HG03469 (cell line): ENCODE measurements around the gene TRAF6.
A peak's percentile ranks its signal among the peaks of the same experiment; 100 is the strongest.
"Not testable (repeated sequence)": the region's sequence is repeated elsewhere in the genome, so short reads cannot be mapped to it uniquely, and the experiment has no call there.

Experiments
- ATAC-seq: cut with Tn5 transposase; IDR thresholded peaks from one replicate; pipeline ENCODE4 v1.9.1; 2021; ENCODE audit warnings: mild to moderate bottlenecking, moderate library complexity, moderate number of reproducible peaks; ENCODE audit not compliant: unreplicated experiment

Gene TRAF6

GRCh38 chr11:36493332-36493731 is 16.7 kb downstream of the TRAF6 start:
- no peak for ATAC-seq

- peak; percentile 49 for ATAC-seq
Measured at GRCh38 chr11:36492724-36493304, 17.3 kb downstream of the TRAF6 start.

- no peak for ATAC-seq
Measured at GRCh38 chr11:36490026-36490806, 19.9 kb downstream of the TRAF6 start.

- ATAC-seq = no peak
Measured at GRCh38 chr11:36488096-36488495, 22.0 kb downstream of the TRAF6 start.

- ATAC-seq = no peak
Measured at GRCh38 chr11:36487619-36488018, 22.5 kb downstream of the TRAF6 start.

- ATAC-seq = no peak
Measured at GRCh38 chr11:36485298-36486002, 24.6 kb downstream of the TRAF6 start.

- ATAC-seq = not testable (repeated sequence)
Measured at GRCh38 chr11:36483042-36483441, 27.0 kb downstream of the TRAF6 start.

- ATAC-seq = no peak
Measured at GRCh38 chr11:36480833-36481232, 29.2 kb downstream of the TRAF6 start.

- no peak for ATAC-seq
Measured at GRCh38 chr11:36478700-36479329, 31.3 kb downstream of the TRAF6 start.

GRCh38 chr11:36475192-36475591 is 34.9 kb downstream of the TRAF6 start:
- no peak for ATAC-seq

GRCh38 chr11:36471577-36471976 is 38.5 kb downstream of the TRAF6 start:
- ATAC-seq = no peak

GRCh38 chr11:36469881-36470802 is 39.9 kb downstream of the TRAF6 start:
- no peak for ATAC-seq

- no peak for ATAC-seq
Measured at GRCh38 chr11:36469063-36469462, 41.0 kb downstream of the TRAF6 start.

- no peak for ATAC-seq
Measured at GRCh38 chr11:36467916-36468315, 42.2 kb downstream of the TRAF6 start.

GRCh38 chr11:36467012-36467411 is 43.1 kb downstream of the TRAF6 start:
- no peak for ATAC-seq

- ATAC-seq = no peak
Measured at GRCh38 chr11:36465449-36466163, 44.5 kb downstream of the TRAF6 start.

- no peak for ATAC-seq
Measured at GRCh38 chr11:36464720-36465119, 45.4 kb downstream of the TRAF6 start.

GRCh38 chr11:36463781-36464180 is 46.3 kb downstream of the TRAF6 start:
- ATAC-seq = no peak

GRCh38 chr11:36462321-36462720 is 47.8 kb downstream of the TRAF6 start:
- ATAC-seq = no peak

GRCh38 chr11:36460220-36460619 is 49.9 kb downstream of the TRAF6 start:
- no peak for ATAC-seq
